Measurements from ENCODE around the gene SLU7.

DNA sequence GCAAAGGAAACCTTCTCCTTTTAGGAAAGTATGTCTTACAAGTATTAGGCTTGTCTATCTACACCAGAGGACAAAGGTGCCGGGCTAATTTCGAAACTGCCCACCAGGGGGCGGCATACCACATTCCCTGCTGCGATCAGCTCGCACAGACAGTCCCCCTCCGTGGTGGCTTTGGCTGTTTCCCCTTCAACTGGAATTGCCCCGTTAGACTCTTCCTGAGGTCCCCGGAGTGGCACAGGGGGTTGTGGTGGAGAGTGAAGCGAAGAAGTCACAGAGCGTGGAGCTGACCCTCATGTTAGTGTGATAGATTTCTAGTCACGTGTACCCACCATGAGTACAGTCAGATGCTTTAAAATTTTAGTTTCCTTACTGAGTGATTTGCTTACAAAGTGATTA is 20.3 kb upstream of the SLU7 start:
- TF ChIP-seq POLR2A (IDR thresholded peaks at IDR 0.05) (no peak), POLR2AphosphoS5 (IDR thresholded peaks at IDR 0.05) (no peak)
- TF ChIP-seq, protein P1, sequence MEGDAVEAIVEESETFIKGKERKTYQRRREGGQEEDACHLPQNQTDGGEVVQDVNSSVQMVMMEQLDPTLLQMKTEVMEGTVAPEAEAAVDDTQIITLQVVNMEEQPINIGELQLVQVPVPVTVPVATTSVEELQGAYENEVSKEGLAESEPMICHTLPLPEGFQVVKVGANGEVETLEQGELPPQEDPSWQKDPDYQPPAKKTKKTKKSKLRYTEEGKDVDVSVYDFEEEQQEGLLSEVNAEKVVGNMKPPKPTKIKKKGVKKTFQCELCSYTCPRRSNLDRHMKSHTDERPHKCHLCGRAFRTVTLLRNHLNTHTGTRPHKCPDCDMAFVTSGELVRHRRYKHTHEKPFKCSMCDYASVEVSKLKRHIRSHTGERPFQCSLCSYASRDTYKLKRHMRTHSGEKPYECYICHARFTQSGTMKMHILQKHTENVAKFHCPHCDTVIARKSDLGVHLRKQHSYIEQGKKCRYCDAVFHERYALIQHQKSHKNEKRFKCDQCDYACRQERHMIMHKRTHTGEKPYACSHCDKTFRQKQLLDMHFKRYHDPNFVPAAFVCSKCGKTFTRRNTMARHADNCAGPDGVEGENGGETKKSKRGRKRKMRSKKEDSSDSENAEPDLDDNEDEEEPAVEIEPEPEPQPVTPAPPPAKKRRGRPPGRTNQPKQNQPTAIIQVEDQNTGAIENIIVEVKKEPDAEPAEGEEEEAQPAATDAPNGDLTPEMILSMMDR (IDR thresholded peaks at IDR 0.05), result peak; percentile 82 to 84 (median 84)
